Lower leg skin (tissue), 4 donors: Measurements from ENCODE around the gene MIEN1. TPM values are rescaled to one million over a fixed set of nuclear protein-coding genes. Genes with fewer than 3 reads are reported as not detected.
"Not testable (repeated sequence)": the region's sequence is repeated elsewhere in the genome, so short reads cannot be mapped to it uniquely, and the experiment has no call there.

ENCODE experiments used
- DNase-seq, 2 donors: peaks; one replicate each; pipeline ENCODE4 v3.0.0-alpha.2; 2019; ENCODE audit warnings: low spot score in 2 of 2
- H3K4me3 ChIP-seq: fragments of 200-600 bp; sonication (generic); 2 replicates; pipeline ENCODE4 v1.5.1; 2017; ENCODE audit warnings: mild to moderate bottlenecking, low read depth; ENCODE audit not compliant: poor library complexity, severe bottlenecking
- CTCF ChIP-seq, 3 donors: fragments of 450-650 bp; IDR thresholded peaks; one replicate each; pipeline ENCODE4 v1.5.1; 2016; ENCODE audit warnings: antibody characterized with exemption in 3 of 3, mild to moderate bottlenecking in 3 of 3, moderate library complexity in 2 of 3
- POLR2A ChIP-seq, 2 donors: fragments of 450-650 bp; IDR thresholded peaks; one replicate each; pipeline ENCODE4 v1.6.1; 2016 to 2017; ENCODE audit warnings: antibody characterized with exemption in 2 of 2, mild to moderate bottlenecking in 1 of 2, moderate library complexity in 1 of 2
- WGBS, 2 donors: methylation state at CpG; one replicate each; pipeline ENCODE4 v1.1.5; 2018; 5-methylcytosine and 5-hydroxymethylcytosine counted together
- intact Hi-C: fragments of 100-400 bp; cut with DNase I; formaldehyde crosslinking; loops from one replicate; pipeline ENCODE4 v1.15.0; 2023; ENCODE audit warnings: low total_unique reads
- total RNA-seq, 4 donors: library from RNA; depleted of rRNA; stranded (reverse); fragments of >200 nt; gene quantifications; one replicate each; pipeline ENCODE4 v1.1.0, GENCODE V29; 2016

Gene MIEN1
- total RNA-seq, 4 donors from 2014 or later: 42.8 to 82.0 (median 59.7) TPM

- TF ChIP-seq CTCF (IDR thresholded peaks at IDR 0.05) (no peak), POLR2A (IDR thresholded peaks at IDR 0.05) (no peak)
- DNase-seq: no peak
- H3K4me3 ChIP-seq: no peak overlapping the region
- 61 to 63% methylated on average over 15 of the region's 15 CpGs for WGBS, 2 donors
- intact Hi-C loops: no loop called here
These were observed 14.1 kb downstream of the MIEN1 start for GRCh38 chr17:39716073-39716818.

GRCh38 chr17:39715375-39716072 lies 14.8 kb downstream of the MIEN1 start:
- DNase-seq: no peak
- H3K4me3 ChIP-seq: no peak overlapping the region
- WGBS, 2 donors: 61 to 73% methylated on average over 18 of the region's 18 CpGs
- intact Hi-C loops: no loop called here
- TF ChIP-seq POLR2A (IDR thresholded peaks at IDR 0.05) (no peak), CTCF (IDR thresholded peaks at IDR 0.05) (no peak)

GRCh38 chr17:39714234-39714633 lies 16.1 kb downstream of the MIEN1 start:
- 95 to 98% methylated on average over 4 of the region's 4 CpGs for WGBS, 2 donors
- intact Hi-C loops: no loop called here
- TF ChIP-seq POLR2A (IDR thresholded peaks at IDR 0.05): no peak
- TF ChIP-seq CTCF (IDR thresholded peaks at IDR 0.05): no peak
- DNase-seq: no peak
- H3K4me3 ChIP-seq: no peak overlapping the region

- no peak for TF ChIP-seq CTCF (IDR thresholded peaks at IDR 0.05)
- no peak for TF ChIP-seq POLR2A (IDR thresholded peaks at IDR 0.05)
- WGBS, 2 donors: 90 to 92% methylated on average over 10 of the region's 10 CpGs
- DNase-seq: no peak
- intact Hi-C loops: no loop called here
- no peak overlapping the region for H3K4me3 ChIP-seq
These were observed 18.5 kb downstream of the MIEN1 start for GRCh38 chr17:39711851-39712250.

GRCh38 chr17:39711071-39711470 lies 19.3 kb downstream of the MIEN1 start:
- DNase-seq, intact Hi-C loops, H3K4me3 ChIP-seq: not testable (repeated sequence)
- 88 to 89% methylated on average over 11 of the region's 11 CpGs for WGBS, 2 donors
